NT2/D1 (cell line): ENCODE data around the gene ADNP.

Experiments
- YY1 ChIP-seq: IDR thresholded peaks from 2 replicates; pipeline ENCODE4 v1.6.1; 2011; ENCODE audit not compliant: insufficient read length, insufficient read depth
- ZNF274 ChIP-seq: IDR thresholded peaks from 2 replicates; pipeline ENCODE4 v1.6.1; 2011; ENCODE audit warnings: mild to moderate bottlenecking, low read depth, low read length

DNA sequence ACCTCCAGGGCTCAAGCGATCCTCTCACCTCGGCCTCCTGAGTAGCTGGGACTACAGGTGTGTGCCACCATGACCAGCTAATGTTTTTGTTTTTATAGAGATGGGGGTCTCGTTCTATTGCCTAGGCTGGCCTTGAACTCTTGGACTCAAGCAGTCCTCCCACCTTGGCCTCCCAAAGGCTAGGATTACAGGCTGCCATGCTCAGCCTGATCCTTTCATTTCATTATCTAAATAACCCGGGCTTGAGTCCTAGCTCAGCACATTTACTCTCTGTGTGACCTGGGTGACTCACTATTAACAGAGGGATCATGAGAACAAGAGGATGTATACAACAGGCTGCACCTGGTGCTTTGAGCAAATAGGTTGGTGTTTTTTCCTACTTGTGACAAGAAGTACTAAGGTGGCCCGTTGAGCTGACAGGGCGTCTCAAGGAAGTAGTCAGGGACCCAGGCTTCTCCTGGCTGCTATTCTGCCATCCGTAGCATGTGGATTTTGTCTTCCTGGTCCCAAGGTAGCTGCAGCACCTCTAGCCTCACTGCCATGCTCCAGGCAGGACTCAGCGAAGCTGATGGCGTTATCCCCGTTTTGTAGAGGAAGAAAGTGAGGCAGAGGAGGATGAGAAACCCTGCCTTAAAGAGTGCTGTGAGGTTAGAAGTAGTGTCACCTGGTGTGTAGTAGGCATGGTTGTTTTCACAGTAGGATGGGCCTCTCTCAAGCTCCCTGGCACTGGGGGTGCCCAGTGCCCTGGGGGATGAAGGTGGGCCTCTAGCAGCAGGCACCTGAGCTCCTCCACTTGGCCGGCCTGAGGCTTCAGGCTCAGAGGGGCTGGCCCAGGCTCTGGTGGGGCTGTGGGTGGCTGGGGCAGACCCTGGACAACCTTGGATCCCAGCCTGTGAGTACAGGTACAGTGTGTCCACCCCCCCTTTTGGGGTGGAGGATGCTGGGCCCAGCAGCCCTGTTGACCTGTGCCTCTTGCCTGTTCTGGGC lies 62.4 kb downstream of the ADNP start:
- TF ChIP-seq YY1 (no peak), ZNF274 (no peak)
